NCI-H82 treated with DMSO at 0.1 percent for 48 hours (cell line): ENCODE measurements around the gene EXOC3L4.

Experiments used
- DNase-seq: peaks from one replicate; lab custom pipeline; 2025; ENCODE audit not compliant: unreplicated experiment; lab: John Stamatoyannopoulos, UW

The EXOC3L4 gene

GRCh38 chr14:103131580-103131979 lies 37.1 kb downstream of the EXOC3L4 start:
- no peak for DNase-seq

GRCh38 chr14:103132381-103133209 lies 38.1 kb downstream of the EXOC3L4 start:
- DNase-seq: no peak

- DNase-seq: no peak
These were observed 39.0 kb downstream of the EXOC3L4 start for GRCh38 chr14:103133210-103134140.

- DNase-seq: no peak
These were observed 39.9 kb downstream of the EXOC3L4 start for GRCh38 chr14:103134405-103134804.

GRCh38 chr14:103134919-103135318 lies 40.4 kb downstream of the EXOC3L4 start:
- DNase-seq: no peak

GRCh38 chr14:103135333-103136260 lies 41.1 kb downstream of the EXOC3L4 start:
- no peak for DNase-seq

- DNase-seq: no peak
These were observed 42.1 kb downstream of the EXOC3L4 start for GRCh38 chr14:103136388-103137271.

- DNase-seq: no peak
These were observed 43.3 kb downstream of the EXOC3L4 start for GRCh38 chr14:103137689-103138300.

- DNase-seq: no peak
These were observed 44.0 kb downstream of the EXOC3L4 start for GRCh38 chr14:103138301-103139131.

- no peak for DNase-seq
These were observed 44.9 kb downstream of the EXOC3L4 start for GRCh38 chr14:103139132-103140025.

GRCh38 chr14:103140316-103141109 lies 46.0 kb downstream of the EXOC3L4 start:
- peak; percentile 1 for DNase-seq

- DNase-seq: peak; percentile 20
These were observed 46.7 kb downstream of the EXOC3L4 start for GRCh38 chr14:103141117-103141796.

GRCh38 chr14:103142026-103142425 lies 47.5 kb downstream of the EXOC3L4 start:
- no peak for DNase-seq

- DNase-seq: no peak
These were observed 48.3 kb downstream of the EXOC3L4 start for GRCh38 chr14:103142721-103143302.

GRCh38 chr14:103143506-103143905 lies 49.0 kb downstream of the EXOC3L4 start:
- DNase-seq: no peak

GRCh38 chr14:103144085-103144484 lies 49.6 kb downstream of the EXOC3L4 start:
- no peak for DNase-seq
